Stimulated activated CD8-positive, alpha-beta memory T cell treated with anti-CD3 and anti-CD28 coated beads, Interleukin-7, amount 100 ng/mL, for 4 hours (primary cell): ENCODE results near the gene WAC.
"Not testable (repeated sequence)": the region's sequence is repeated elsewhere in the genome, so short reads cannot be mapped to it uniquely, and the experiment has no call there.

Source experiments
- DNase-seq, 2 donors: peaks; one replicate each; pipeline ENCODE4 v3.0.0-alpha.2; 2020; ENCODE audit warnings: low read depth in 2 of 2

Gene WAC, protein sequence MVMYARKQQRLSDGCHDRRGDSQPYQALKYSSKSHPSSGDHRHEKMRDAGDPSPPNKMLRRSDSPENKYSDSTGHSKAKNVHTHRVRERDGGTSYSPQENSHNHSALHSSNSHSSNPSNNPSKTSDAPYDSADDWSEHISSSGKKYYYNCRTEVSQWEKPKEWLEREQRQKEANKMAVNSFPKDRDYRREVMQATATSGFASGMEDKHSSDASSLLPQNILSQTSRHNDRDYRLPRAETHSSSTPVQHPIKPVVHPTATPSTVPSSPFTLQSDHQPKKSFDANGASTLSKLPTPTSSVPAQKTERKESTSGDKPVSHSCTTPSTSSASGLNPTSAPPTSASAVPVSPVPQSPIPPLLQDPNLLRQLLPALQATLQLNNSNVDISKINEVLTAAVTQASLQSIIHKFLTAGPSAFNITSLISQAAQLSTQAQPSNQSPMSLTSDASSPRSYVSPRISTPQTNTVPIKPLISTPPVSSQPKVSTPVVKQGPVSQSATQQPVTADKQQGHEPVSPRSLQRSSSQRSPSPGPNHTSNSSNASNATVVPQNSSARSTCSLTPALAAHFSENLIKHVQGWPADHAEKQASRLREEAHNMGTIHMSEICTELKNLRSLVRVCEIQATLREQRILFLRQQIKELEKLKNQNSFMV

DNA sequence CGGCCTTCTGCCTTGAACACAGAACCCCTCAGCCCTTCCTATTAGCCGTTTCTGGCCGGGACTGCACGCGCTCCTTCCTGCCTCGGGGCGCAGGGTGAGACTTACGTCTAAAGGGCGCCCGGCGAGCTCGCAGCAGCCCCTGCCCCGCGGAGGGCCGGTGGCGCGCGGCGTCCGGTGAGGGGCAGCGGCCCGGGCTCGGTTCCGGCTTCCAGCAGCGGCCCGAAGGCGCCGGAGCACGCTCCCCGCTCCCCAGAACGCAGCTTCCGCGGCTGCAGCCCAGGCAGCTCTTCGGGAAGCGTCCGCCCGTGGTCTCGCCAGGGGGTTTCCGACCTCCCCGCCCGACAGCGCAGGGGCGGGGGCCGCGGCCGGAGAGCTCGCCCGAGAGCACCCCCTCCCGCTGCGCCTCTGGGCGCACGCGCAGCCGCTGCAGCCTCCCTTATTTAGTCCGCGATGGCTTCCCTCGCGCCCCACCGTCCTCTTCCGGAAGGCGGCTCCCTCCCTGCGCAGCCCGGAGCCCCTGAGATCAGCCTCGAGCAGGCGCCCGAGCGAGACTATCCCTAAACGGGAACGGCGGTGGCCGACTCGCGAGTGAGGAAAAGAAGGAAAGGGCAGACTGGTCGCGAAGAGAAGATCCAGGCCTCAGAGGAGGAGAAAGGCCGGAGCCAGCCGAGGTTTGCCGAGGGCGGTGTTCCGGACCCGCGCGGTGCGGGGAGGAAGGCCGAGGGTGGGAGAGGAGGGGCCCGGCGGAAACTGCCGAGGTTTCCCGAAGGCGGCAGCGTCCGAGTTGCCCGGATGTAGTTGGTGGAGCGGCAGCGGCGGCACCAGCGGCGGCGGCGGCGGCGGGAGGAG lies at the start of gene WAC:
WAC (plus strand) TSS at position 782 of the 849 bp plus-strand sequence. CDS start 462 bp downstream, outside the sequence.
- DNase-seq = peak; percentile 92 to 94

DNA sequence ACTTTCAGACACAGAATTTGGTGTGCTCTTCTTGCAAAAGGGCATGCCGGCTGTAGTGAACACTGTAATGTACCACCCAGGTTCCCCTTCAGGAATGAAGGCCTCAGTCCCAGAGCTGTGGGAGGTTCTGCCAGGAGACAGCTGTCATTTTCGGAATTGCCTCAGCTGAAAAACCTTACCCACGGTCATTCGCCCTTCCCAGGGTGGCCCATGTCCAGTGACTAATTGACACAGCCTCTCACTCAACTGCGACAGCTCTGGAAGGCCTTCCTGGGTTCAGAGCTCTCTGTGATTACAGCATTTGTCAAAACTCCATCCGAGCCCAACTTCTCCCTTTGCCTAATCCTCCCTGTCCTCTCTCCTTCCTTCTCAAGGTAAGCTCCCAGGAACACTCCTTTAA lies 43.7 kb upstream of the WAC start:
- DNase-seq = no peak

DNA sequence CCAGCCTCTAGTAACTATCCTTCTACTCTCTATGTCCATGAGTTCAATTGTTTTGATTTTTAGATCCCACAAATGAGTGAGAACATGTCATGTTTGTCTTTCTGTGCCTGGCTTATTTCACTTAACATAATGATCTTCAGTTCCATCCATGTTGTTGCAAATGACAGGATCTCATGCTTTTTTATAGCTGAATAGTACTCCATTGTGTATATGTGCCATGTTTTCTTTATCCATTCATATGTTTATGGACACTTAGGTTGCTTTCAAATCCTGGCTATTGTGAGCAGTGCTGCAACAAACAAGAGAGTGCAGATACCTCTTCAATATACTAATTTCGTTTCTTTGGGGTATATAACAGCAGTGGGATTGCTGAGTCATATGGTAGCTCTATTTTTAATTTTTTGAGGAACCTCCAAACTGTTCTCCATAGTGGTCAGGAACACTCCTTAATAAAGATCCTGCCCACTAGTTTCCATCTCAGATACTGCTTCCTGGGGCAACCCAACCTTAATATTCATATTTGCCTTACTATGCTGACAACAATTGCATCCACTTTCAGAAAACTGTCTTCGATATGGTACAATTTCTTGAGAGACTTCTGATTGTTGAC lies 42.6 kb upstream of the WAC start:
- not testable (repeated sequence) for DNase-seq

DNA sequence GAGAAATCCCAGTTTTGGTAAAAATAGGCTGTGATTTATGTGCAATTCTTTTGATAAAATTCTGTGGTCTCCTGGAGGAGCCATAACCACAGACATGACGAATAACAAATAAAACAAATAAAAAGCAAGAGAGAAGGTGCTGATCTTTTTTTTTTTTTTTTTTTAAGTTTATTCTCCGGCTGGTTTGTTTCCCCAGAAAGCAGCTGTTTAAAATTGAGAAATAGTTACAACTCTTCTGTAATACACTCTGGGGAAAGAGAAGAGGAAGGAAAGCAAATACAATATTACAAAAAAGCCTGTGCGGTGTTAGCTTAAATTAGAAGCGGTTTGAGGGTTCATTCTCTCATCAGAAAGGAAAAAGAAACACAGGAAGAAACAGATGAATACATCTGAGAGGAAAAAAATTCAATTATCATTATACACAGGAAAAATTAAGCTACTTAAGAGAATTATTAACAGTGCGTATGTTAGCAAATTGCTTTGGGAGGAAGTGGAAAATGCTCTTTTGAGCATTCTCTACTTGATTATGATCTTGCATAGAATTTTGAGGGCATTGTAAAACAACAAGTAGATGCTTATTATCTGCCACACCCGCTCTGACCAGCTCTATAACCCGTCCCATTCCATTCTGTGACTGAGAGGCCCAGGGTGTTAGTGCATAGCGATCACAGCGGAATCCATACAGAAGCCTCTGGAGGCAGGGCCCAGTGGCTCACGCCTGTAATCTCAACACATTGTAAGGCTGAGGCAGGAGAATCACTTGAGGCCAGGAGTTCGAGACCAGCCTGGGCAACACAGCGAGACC lies 40.6 kb upstream of the WAC start:
- no peak for DNase-seq

DNA sequence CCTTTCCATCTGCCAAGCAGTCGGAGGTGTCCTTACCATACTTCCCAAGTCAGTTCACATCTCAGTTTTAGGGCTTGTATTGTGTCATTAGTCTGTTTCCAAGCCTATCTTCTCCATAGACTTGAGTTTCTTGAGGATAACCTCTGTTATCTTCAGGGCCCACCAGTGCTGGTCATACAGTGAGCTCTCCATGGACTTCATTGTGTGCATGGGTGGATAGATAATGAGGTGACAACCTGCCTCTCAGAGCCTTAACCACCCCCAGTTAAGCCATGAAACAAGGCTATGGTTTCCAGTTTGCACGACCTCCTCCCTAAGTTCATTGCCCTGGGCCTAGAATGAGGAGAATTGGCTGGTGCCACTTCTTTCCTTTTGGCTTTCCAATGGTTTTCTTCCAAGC lies 38.5 kb upstream of the WAC start:
- no peak for DNase-seq

DNA sequence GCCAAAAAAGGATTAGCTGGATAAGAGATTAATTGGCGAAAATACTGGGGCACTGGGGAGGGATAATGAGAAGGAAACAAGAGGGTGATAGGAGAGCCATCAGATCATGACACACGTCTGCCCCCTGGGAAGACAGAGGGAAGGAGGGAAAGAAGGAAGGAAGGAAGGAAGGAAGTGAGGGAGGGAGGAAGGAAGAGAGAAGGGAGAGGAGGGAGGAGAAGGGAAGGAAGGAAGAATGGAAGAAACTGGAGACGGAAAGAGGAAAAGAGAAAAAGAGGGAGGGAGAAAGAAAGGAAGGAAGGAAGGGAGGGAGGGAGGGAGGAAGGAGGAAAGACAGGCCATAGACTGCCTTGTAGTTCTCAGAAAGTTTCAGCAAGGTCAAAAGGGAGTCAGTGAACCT lies 37.8 kb upstream of the WAC start:
- no peak for DNase-seq

DNA sequence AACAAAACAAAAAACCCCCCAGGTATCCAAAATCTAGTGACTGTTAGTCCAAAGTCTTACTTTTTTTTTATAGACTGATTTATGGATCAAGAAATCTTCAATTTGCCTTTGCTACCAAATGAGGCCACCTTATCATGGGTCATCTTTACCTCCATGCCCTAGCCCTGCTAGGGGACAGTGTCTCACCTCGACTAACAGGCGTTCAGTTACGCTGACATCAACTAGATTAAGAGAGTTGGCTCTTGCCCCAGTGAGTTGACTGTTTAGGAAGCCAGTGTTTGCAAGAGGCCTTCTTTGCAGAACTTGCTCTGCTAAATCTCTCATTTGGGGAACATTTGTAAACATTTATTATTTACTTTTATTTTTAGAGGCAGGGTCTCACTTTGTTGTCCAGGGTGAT lies 36.9 kb upstream of the WAC start:
- no peak for DNase-seq

DNA sequence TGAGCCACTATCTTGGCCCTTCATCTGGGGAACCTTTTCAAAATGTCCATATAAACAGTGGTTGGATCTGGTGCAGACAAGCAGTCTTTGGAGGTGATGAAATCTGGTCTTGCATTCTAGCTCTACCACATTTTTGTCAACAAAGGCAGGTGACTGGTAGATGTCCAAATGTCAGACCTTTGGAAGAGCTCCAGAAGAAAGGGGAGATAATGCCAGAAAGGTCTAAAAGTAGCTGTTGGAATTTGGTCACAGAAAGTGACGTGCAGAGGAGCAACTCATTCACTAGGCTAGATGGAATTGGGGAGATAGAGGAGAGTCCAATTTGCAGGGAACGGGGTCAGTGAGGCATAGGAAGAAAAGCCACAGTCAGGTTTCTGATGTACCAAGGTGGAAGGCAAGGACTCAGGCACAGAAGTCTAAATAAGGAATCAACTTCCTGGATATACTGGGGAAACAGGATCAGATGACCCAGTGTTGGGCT lies 36.4 kb upstream of the WAC start:
- DNase-seq = no peak

DNA sequence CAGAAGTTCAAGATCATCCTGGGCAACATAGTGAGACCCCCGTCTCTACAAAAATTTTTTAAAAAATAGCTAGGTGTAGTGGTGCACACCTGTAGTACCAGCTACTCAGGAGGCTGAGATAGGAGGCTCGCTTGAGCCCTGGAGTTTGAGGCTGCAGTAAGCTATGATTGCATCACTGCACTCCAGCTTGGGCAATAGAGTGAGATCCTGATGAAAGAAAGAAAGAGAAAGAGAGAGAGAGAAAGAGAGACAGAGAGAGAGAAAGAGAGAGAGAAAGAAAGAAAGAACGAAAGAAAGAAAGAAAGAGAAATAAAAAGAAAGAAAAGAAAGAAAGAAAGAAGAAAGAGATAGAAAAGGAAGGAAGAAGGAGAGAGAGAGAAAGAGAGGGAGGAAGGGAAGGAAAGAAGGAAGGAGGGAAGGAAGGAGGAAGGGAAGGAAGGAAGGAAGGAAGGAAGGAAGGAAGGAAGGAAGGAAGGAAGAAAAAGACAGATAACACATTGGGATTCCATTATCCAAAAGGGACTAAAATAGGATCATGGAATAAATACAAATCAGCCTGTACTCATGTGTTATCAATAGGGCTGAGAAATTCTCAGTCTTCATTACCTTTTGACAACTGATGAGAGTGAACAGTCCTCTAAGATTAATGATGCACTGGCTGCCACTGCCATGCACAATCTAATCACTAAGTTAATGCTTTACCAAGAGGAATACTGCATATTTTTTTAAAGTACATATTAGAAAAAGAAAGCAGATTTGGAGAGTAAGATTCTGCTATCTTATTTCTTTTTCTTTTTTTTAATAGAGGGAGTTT lies 35.4 kb upstream of the WAC start:
- no peak for DNase-seq

DNA sequence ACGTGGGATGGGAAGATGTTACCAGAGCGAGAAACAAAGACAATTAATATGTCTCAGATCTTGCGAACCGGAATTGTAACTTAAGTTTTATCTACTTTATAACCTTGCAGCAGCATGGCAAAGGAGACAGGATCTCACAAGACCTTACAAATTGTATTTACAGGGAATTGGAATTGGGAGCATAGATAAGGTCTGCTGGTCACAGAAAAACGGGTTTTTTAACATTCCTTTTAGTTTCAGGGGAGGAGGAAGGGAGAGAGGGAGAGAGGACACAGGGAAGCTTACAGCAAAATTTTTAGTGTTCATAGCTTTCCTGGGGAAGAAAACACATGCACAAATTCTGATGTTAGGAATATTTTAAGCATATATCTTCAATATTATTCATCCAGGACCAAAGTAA lies 32.7 kb upstream of the WAC start:
- DNase-seq = not testable (repeated sequence)

DNA sequence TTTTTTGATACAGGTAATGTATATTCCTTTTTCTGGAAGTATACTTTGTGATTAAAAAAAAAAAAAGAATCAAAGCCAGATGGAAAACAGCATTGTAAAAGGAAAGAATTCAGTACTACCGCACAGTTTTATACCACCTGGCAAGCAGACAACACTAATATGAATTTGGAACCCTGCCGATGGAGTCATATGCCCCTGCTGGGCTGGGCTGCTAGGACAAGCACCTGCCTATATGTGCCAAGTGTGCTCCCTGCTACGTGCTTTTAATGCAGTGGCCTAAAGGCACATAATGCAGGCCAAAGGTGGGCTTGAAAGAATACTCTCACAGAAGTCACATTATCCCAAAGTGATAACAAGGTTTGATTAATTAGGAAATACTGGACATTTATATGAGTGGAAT lies 29.8 kb upstream of the WAC start:
- no peak for DNase-seq

DNA sequence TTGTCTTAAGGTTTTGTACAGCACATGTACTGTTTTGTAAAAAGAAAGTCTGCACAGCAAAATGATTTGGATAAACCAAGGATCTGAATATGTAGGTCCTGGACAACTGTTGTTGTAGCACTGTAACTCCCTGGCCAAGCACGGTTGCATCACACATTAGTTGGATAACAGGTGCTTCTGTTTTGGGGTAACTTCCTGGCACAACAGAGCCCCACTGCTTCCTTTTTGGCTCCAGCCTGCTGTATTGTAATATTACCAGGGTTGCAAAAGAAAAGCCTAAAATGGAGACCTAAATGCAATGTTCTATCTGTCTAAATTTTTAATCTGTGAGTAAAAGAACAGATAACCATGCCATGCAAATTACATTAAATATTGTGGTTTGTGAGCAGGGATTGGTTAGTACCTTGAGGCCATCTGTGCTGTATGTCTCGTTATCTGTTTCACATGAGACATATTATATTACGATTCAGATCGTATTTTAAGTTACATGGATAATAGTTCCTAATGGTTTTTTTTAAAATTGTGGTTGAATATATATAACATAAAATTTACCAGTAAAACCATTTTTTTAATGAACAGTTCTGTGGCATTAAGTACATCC lies 27.5 kb upstream of the WAC start:
- DNase-seq = no peak

DNA sequence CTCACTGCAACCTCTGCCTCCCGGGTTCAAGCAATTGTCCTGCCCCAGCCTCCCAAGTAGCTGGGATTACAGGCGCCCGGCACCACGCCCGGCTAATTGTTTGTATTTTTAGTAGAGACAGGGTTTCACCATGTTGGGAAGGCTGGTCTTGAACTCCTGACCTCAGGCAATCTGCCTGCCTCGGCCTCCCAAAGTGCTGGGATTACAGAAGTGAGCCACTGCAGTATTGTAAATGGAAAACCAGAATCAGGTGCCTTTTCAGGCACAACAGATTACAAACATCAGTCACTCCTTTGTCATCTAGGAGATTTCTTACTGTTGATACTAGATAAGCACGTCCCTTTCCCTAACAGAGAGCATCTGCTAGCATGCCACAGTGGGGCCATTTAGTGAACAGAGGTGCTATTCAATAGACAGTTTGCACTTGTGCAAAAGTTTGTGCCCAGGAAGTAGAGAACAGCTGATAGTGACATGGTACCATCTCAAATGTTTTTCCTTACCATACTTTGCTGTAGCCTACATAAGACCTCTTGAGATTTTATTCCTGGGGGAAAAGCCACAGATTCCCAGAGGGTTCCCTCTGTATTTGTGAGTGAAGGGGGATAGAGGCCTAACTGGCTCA lies 24.5 kb upstream of the WAC start:
- no peak for DNase-seq

DNA sequence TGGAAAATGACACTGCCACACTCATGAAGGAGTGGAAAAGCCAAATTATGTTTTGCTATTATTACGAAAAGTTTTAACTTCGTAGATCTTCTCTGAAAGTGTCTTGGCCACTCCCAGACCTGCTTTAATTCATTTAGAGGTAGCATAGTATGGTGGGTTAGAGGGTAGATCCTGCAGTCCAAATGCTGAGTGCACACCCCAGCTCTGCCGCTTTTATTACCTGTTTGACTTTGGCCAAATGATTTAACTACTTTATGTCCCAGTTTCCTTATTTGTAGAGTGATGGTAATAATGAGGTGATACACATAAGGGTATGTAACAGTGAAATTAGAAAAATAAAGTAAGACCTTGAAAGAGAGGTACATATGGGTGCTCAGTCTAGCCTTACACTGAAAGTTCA lies 23.6 kb upstream of the WAC start:
- no peak for DNase-seq

DNA sequence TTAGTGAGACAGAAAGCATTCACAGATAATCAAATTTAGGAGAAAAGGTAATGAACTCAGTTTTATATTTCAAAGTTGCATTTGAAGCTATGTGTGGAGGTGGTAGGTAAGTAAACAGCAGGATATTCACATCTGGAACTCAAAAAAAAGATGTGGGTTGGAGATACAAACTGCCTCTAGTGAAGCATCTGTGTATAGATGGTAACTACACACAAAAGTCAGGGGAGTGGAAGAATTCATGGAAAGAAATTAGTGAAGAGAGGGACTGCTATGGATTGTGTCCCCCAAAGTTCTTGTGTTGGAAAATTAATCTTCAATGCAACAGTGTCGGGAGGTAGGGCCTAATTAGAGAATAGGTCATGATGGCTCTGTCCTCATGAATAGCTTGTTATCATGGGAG lies 18.3 kb upstream of the WAC start:
- no peak for DNase-seq

DNA sequence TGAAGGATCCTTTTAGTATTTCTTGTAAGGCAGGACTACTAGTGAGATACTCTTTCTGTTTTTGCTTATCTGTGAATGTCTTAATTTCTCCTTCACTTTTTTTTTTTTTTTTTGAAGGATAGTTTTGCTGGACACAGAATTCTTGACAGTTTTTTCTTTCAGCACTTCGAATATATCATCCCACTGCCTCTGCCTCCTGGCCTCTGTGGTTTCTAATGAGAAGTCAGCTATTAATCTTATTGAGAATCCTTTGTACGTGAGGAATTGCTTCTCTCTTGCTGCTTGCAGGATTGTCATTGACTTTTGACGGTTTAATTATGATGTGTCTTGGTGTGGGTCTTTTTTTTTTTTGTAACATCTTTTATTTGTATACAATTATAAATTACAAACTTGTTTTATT lies 12.6 kb upstream of the WAC start:
- no peak for DNase-seq

DNA sequence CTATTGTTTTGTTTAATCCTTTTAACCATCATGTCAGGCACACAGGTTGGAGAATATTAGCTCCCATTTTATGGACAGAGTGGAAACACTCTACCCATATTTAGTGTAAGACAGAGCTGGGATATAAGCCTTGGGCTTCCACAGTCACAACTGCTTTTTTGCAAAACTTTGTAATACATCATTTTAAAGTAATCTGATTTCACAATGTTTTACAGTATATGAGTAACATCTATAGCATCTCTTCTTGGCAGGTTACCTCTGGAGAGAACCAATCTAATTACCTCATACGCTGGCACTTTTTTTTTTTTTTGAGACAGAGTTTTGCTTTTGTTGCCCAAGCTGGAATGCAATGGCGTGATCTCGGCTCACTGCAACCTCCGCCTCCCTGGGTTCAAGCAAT lies 12.1 kb upstream of the WAC start:
- DNase-seq = not testable (repeated sequence)

DNA sequence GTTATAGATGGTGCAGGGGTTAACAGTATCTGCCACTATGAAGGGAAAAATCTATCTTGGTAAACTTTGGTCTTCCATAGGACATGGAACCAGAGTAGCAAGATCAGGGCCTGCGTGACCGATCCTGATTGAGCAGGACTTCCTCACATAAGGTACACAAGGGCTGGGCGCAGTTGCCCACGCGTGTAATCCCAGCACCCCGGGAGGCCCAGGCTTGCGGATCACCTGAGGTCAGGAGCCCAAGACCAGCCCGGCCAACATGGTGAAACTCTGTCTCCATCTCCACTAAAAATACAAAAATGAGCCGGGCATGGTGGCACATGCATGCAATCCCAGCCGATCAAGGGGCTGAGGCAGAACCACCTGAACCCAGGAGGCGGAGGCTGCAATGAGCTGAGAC lies 11.0 kb upstream of the WAC start:
- DNase-seq = not testable (repeated sequence)

DNA sequence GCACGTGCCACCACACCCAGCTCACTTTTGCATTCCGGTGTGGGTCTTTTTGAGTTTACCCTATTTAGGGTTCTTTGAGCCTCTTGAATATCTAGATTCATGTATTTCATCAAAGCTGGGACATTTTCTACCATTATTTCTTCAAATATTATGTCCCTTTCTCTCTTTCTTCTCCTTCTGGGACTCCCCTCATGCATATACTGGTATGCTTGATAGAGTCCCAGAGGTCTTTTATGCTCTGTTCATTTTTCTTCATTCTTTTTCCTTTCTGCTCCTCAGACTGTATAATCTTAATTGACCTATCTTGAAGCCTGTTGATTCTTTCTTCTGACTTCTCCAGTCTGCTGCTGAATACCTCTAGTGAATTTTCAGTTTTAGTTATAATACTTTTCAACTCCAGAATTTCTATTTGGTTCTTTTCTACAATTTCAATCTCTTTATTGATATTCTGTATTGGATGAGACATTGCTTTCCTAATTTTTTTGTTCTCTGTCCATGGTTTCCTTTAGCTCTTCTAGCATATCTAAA lies 9.1 kb upstream of the WAC start:
- no peak for DNase-seq
